HepG2 (cell line): ENCODE measurements around the gene NRG3. TPM values are rescaled to one million over a fixed set of nuclear protein-coding genes. Genes with fewer than 3 reads are reported as not detected.

ENCODE experiments used
- ATAC-seq: fragments of 200-7000 bp; cut with Tn5 transposase; 3 replicates; pipeline ENCODE4 v1.9.1; 2020; ENCODE audit warnings: mild to moderate bottlenecking, moderate library complexity
- BruUV-seq: library from RNA; stranded (reverse); fragments of 400-500 nt; replicated peaks from 2 replicates; lab custom pipeline; 2021; lab: Mats Ljungman, UMichigan
- CTCF ChIA-PET: fragments of 300-600 bp; formaldehyde crosslinking; extraction: SDS; loops from one replicate; lab custom pipeline; 2021; ENCODE audit warnings: low total read pairs, inconsistent platforms, low intra/inter-chr PET ratio; lab: Yijun Ruan, JAX
- POLR2A ChIA-PET: fragments of 350-600 bp; sonication (Branson Sonifier 250); formaldehyde crosslinking; loops from one replicate; lab custom pipeline; 2020; ENCODE audit warnings: antibody characterized with exemption, inconsistent platforms; lab: Yijun Ruan, JAX
- DNase-seq: peaks from one replicate; pipeline ENCODE4 v3.0.0-alpha.2; 2015; ENCODE audit warnings: low spot score
- FAIRE-seq: peaks from 3 replicates; lab custom pipeline; 2011; peaks lifted over from hg19 to GRCh38; lab: Jason Lieb, UNC
- H2AFZ ChIP-seq: one replicate; pipeline ENCODE4 v1.6.1; 2011; ENCODE audit warnings: low read length, inconsistent platforms
- H3K27ac ChIP-seq: fragments of 300-600 bp; 3 replicates; pipeline ENCODE4 v1.8.0; 2011; ENCODE audit warnings: mixed run types, mild to moderate bottlenecking, mixed read lengths, low read length, inconsistent platforms; ENCODE audit not compliant: insufficient read depth; ENCODE audit errors: extremely low read length
- H3K27me3 ChIP-seq, 2 experiments: fragments of 200-600 bp in 1 of 2; 2 replicates in 1 of 2; 3 replicates in 1 of 2; pipeline versions ENCODE4 v1.6.0 to v1.8.0; 2011; ENCODE audit warnings: low read length in 2 of 2, mild to moderate bottlenecking in 2 of 2, moderate library complexity in 2 of 2, inconsistent platforms in 1 of 2; ENCODE audit not compliant: insufficient read depth in 2 of 2, control insufficient read depth in 1 of 2
- H3K36me3 ChIP-seq, 2 experiments: fragments of 200-600 bp in 1 of 2; replicated peaks in 1 of 2; 2 replicates in 1 of 2; 3 replicates in 1 of 2; pipeline versions ENCODE4 v1.5.1 to v1.8.0; 2011; ENCODE audit warnings: low read length in 2 of 2, inconsistent platforms in 1 of 2; ENCODE audit not compliant: insufficient read depth in 2 of 2, control insufficient read depth in 1 of 2
- H3K4me1 ChIP-seq: 2 replicates; pipeline ENCODE4 v1.5.1; 2012; ENCODE audit warnings: low read length, inconsistent platforms; ENCODE audit not compliant: insufficient read depth
- H3K4me2 ChIP-seq: 2 replicates; pipeline ENCODE4 v1.6.0; 2011; ENCODE audit warnings: low read depth, low read length, inconsistent platforms
- H3K4me3 ChIP-seq, 3 experiments: fragments of 200-600 bp in 1 of 3; sonication (generic), shearing (Covaris generic) in 1 of 3; replicated peaks in 1 of 3; 2 replicates each; pipeline ENCODE4 v1.5.1; 2011 to 2016; ENCODE audit warnings: low read length in 3 of 3, inconsistent platforms in 2 of 3, low read depth in 2 of 3, mild to moderate bottlenecking in 2 of 3, control low read depth in 1 of 3, mixed read lengths in 1 of 3; ENCODE audit not compliant: insufficient read depth in 1 of 3
- H3K79me2 ChIP-seq: one replicate; pipeline ENCODE4 v1.6.1; 2011; ENCODE audit warnings: low read length, inconsistent platforms; ENCODE audit not compliant: insufficient read depth
- H3K9ac ChIP-seq: 2 replicates; pipeline ENCODE4 v1.6.0; 2011; ENCODE audit warnings: mild to moderate bottlenecking, low read depth, low read length, inconsistent platforms; ENCODE audit not compliant: insufficient read depth
- H3K9me3 ChIP-seq: 2 replicates; pipeline ENCODE4 v1.5.1; 2012; ENCODE audit warnings: mild to moderate bottlenecking, low read length
- H4K20me1 ChIP-seq: 2 replicates; pipeline ENCODE4 v1.6.0; 2011; ENCODE audit warnings: inconsistent platforms, mild to moderate bottlenecking, low read length, moderate library complexity; ENCODE audit not compliant: insufficient read depth
- BRCA1 ChIP-seq: sonication (generic); formaldehyde crosslinking; IDR thresholded peaks from 2 replicates; pipeline ENCODE4 v1.4.0; 2020; ENCODE audit warnings: missing genetic modification reagents
- CHD2 ChIP-seq: IDR thresholded peaks from 2 replicates; pipeline ENCODE4 v1.6.1; 2011; ENCODE audit warnings: low read depth, low read length, improper control_type of control experiment
- KDM1A ChIP-seq: IDR thresholded peaks from 2 replicates; pipeline ENCODE4 v1.6.1; 2016; ENCODE audit warnings: missing compliant biosample characterization
- NFE2L1 ChIP-seq: sonication (generic); formaldehyde crosslinking; IDR thresholded peaks from 2 replicates; pipeline ENCODE4 v1.4.0; 2020; ENCODE audit warnings: missing genetic modification reagents, mild to moderate bottlenecking, borderline replicate concordance
- TEAD2 ChIP-seq: sonication (generic); formaldehyde crosslinking; IDR thresholded peaks from 2 replicates; pipeline ENCODE4 v1.9.0; 2021; ENCODE audit warnings: missing genetic modification reagents
- THYN1 ChIP-seq: sonication (generic); formaldehyde crosslinking; IDR thresholded peaks from 2 replicates; pipeline ENCODE4 v1.8.1; 2023; ENCODE audit warnings: low read depth, mild to moderate bottlenecking, moderate library complexity, missing genetic modification reagents, borderline replicate concordance
- U2AF2 ChIP-seq: fragments of 200-400 bp; formaldehyde crosslinking; IDR thresholded peaks from 2 replicates; pipeline ENCODE4 v1.6.1; 2017; ENCODE audit warnings: low read depth, mild to moderate bottlenecking, low read length
- ZBTB14 ChIP-seq: sonication (generic); formaldehyde crosslinking; IDR thresholded peaks from 2 replicates; pipeline ENCODE4 v1.4.0; 2020; ENCODE audit warnings: missing genetic modification reagents
- ZNF230 ChIP-seq: sonication (generic); formaldehyde crosslinking; IDR thresholded peaks from 2 replicates; pipeline ENCODE4 v1.4.0; 2020; ENCODE audit warnings: mild to moderate bottlenecking, missing genetic modification reagents
- ZNF292 ChIP-seq: sonication (generic); formaldehyde crosslinking; IDR thresholded peaks from 2 replicates; pipeline ENCODE4 v1.8.1; 2022; ENCODE audit warnings: mild to moderate bottlenecking, low read depth, missing genetic modification reagents, borderline replicate concordance
- ZNF431 ChIP-seq: sonication (generic); formaldehyde crosslinking; IDR thresholded peaks from 2 replicates; pipeline ENCODE4 v1.9.0; 2022; ENCODE audit warnings: missing genetic modification reagents, low read depth, mild to moderate bottlenecking, borderline replicate concordance
- WGBS: methylation state at CpG from one replicate; pipeline ENCODE4 v1.1.6; 2017; ENCODE audit warnings: low lambda C conversion rate; 5-methylcytosine and 5-hydroxymethylcytosine counted together
- in situ Hi-C: cut with HindIII; loops from 2 replicates; pipeline ENCODE4 v1.10.0; 2017; ENCODE audit warnings: low pct_unique_long_range_greater_than_20kb; ENCODE audit not compliant: extremely low pct_ligation_motif_present
- intact Hi-C: fragments of 100-400 bp; cut with micrococcal nuclease; formaldehyde crosslinking; loops from one replicate; pipeline ENCODE4 v1.10.0; 2022; ENCODE audit not compliant: unreplicated experiment
- polyA plus RNA-seq, 8 experiments: library from polyadenylated mRNA; depleted of rRNA in 3 of 8; stranded (reverse) in 7 of 8; unstranded in 1 of 8; fragments of >200 nt; fragmentation: Illumina TruSeq in 4 of 8; extraction: Trizol in 4 of 8; gene quantifications; 2 replicates each; pipeline versions ENCODE4 v1.2.1 to v1.2.3, GENCODE V29; 2011 to 2016; ENCODE audit warnings: low read depth in 4 of 8, missing spikeins in 1 of 8, mixed read lengths in 1 of 8; ENCODE audit not compliant: insufficient read depth in 1 of 8
- total RNA-seq, 5 experiments: library from RNA; depleted of rRNA; stranded (reverse); fragments of >200 nt; fragmentation: Illumina TruSeq; extraction: Trizol; gene quantifications; 2 replicates each; pipeline ENCODE4 v1.2.3, GENCODE V29; 2016; ENCODE audit warnings: low read depth in 1 of 5

Gene NRG3
- total and polyA plus RNA-seq, 2 of the 13 experiments (the other 11 are each of a cell fraction or from before 2014, with no cell fraction given), result not detected

GRCh38 chr10:82353381-82353780 lies 478.4 kb downstream of the NRG3 start:
- H4K20me1 ChIP-seq, result no peaks in the 10 kb centered on the region
- no peaks in the 10 kb centered on the region for H3K27me3 ChIP-seq
- no peaks in the 10 kb centered on the region for H3K79me2 ChIP-seq
- H2AFZ ChIP-seq, result no peak overlapping the region
- no TSS peak for BruUV-seq
- in situ Hi-C loops, result no loop called here
- ChIA-PET CTCF (no interaction called here), POLR2A (no interaction called here)
- TF ChIP-seq ZNF431 (CRISPR knock-in tag) (no peak), TEAD2 (CRISPR knock-in tag) (no peak), ZNF230 (no peak), THYN1 (CRISPR knock-in tag) (no peak), BRCA1 (CRISPR knock-in tag) (no peak), KDM1A (CRISPR knock-in tag) (no peak), U2AF2 (no peak), ZNF292 (CRISPR knock-in tag) (no peak), ZBTB14 (CRISPR knock-in tag) (no peak), CHD2 (no peak), NFE2L1 (CRISPR knock-in tag) (no peak)
- H3K4me3 ChIP-seq, result no peak overlapping the region
- H3K9me3 ChIP-seq, result peaks cover 76% of the 10 kb centered on the region
- DNase-seq (no peak), ATAC-seq (no peak), FAIRE-seq (no peak)
- intact Hi-C loops, result no loop called here
- no peak overlapping the region for H3K27ac ChIP-seq
- no peaks in the 10 kb centered on the region for H3K36me3 ChIP-seq
- no peak overlapping the region for H3K4me2 ChIP-seq
- H3K9ac ChIP-seq, result no peak overlapping the region
- 12% methylated on average over 3 of the region's 3 CpGs for WGBS
- no peaks in the 10 kb centered on the region for H3K4me1 ChIP-seq
